ENCODE measurements around the gene VWDE.

GRCh38 chr7:12389089-12389700, 14.5 kb downstream of the VWDE start:
- TF ChIP-seq TARDBP (IDR thresholded peaks at IDR 0.05) = no peak
- TF ChIP-seq FOXM1 (IDR thresholded peaks at IDR 0.05; ENCODE audit: borderline replicate concordance) = no peak
- TF ChIP-seq LEF1 (IDR thresholded peaks at IDR 0.05; ENCODE audit: borderline replicate concordance) = no peak

Data from HEK293T (cell line).